Lower leg skin (tissue), 3 donors: ENCODE data around the gene ERI3.

Experiments
- POLR2A ChIP-seq, 2 donors: fragments of 450-650 bp; IDR thresholded peaks; one replicate each; pipeline ENCODE4 v1.6.1; 2016 to 2017; ENCODE audit warnings: antibody characterized with exemption in 2 of 2, mild to moderate bottlenecking in 1 of 2, moderate library complexity in 1 of 2
- TF ChIP-seq, protein P1 (sequence below), 3 donors: fragments of 450-650 bp; IDR thresholded peaks; one replicate each; pipeline ENCODE4 v1.5.1; 2016; ENCODE audit warnings: antibody characterized with exemption in 3 of 3, mild to moderate bottlenecking in 3 of 3, moderate library complexity in 2 of 3

DNA sequence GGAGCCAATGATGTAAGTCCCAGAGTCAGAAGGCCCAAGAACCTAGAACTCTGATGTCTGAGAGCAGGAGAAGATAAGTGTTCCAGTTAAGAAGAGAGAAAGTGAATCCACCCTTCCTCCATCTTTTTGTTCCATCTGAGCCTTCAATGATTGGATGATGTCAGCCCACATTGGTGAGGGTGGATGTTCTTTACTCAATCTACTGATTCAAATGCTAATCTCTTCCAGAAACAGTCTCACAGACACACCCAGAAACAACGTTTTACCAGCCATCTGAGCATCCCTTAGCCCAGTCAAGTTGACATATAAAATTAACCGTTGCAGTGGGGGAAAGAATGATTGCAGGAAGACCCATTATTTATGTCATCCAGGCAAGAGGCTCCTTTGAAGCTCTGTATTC is 33.5 kb upstream of the ERI3 start:
- no peak for TF ChIP-seq POLR2A (IDR thresholded peaks at IDR 0.05)
- TF ChIP-seq, protein P1, sequence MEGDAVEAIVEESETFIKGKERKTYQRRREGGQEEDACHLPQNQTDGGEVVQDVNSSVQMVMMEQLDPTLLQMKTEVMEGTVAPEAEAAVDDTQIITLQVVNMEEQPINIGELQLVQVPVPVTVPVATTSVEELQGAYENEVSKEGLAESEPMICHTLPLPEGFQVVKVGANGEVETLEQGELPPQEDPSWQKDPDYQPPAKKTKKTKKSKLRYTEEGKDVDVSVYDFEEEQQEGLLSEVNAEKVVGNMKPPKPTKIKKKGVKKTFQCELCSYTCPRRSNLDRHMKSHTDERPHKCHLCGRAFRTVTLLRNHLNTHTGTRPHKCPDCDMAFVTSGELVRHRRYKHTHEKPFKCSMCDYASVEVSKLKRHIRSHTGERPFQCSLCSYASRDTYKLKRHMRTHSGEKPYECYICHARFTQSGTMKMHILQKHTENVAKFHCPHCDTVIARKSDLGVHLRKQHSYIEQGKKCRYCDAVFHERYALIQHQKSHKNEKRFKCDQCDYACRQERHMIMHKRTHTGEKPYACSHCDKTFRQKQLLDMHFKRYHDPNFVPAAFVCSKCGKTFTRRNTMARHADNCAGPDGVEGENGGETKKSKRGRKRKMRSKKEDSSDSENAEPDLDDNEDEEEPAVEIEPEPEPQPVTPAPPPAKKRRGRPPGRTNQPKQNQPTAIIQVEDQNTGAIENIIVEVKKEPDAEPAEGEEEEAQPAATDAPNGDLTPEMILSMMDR (IDR thresholded peaks at IDR 0.05), result no peak
